HG03280 (cell line): ENCODE results near the gene SPAG9.
"Not testable (repeated sequence)": the region's sequence is repeated elsewhere in the genome, so short reads cannot be mapped to it uniquely, and the experiment has no call there.

Source experiments
- ATAC-seq: cut with Tn5 transposase; IDR thresholded peaks from one replicate; pipeline ENCODE4 v1.9.1; 2021; ENCODE audit warnings: mild to moderate bottlenecking, moderate library complexity; ENCODE audit not compliant: unreplicated experiment

SPAG9 gene

GRCh38 chr17:51087072-51087757, 33.5 kb downstream of the SPAG9 start:
- ATAC-seq = no peak

GRCh38 chr17:51085150-51085805, 35.4 kb downstream of the SPAG9 start:
- no peak for ATAC-seq

DNA sequence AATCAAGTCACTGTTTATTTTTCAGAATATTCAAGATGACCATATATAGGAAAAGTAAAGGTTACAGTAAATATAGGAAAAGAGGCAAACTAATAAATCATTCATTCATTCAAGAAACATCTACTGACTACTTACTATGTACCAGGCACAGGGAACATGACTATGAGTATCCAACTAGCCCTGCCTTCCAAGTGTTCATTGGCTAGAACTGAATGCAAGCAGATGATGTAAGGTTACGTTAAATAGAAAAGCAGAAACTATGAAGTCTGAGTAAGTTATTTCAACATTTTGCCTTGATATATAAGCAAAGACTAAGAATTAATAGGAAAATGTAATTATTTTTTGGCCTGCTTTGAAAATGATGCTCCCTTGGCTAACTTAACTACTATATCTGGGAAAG, 36.7 kb downstream of the SPAG9 start:
- no peak for ATAC-seq

DNA sequence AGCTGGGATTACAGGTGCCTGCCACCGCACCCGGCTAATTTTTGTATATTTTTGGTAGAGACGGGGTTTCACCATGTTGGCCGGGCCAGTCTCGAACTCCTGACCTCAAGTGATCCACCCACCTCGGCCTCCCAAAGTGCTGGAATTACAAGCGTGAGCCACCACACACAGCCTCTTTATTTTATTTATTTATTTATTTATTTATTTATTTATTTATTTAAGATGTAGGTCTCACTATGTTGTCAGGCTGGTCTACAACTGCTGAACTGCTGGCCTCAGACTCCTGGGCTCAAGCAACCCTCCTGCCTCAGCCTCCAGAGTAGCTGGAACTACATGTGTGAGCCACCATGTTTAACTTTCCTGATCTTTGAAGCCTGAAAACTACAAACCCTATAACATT, 37.3 kb downstream of the SPAG9 start:
- ATAC-seq = not testable (repeated sequence)

DNA sequence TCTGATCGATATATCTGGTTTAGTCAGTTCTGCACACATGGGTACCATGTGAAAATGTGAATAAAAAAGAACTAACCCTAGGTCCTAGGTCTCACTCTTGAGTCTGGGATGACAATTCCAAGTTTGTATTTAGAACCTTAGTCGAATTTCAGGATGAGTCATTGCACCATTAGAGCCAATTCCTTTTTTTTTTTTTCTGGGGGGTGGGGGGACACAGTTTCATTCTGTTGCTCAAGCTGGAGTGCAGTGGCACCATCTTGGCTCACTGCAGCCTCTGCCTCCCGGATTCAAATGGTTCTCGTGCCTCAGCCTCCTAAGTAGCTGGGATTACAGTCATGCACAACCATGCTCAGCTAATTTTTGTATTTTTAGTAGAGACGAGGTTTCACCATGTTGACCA, 41.6 kb downstream of the SPAG9 start:
- ATAC-seq = no peak

- ATAC-seq = no peak
Measured at GRCh38 chr17:51078009-51078592, 42.6 kb downstream of the SPAG9 start.

GRCh38 chr17:51076821-51077220, 43.8 kb downstream of the SPAG9 start:
- ATAC-seq = no peak

DNA sequence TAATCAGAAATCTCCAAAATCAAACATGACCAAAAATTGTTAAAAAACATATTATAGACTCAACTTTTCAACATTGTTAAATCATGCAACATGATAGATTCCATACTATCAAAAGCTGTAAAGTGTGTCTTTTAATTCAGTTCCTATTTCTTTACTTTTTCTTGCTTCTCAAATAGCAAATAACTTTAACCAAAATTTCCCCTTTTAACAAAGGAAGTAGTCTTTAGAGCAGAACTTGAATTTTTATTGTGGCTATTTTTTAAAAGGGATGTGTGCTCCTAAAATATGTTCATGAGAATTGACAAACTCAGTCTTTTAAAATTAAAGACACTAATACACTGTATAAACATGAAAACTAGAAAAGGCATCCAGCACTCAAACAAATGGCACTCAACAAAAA, 49.1 kb downstream of the SPAG9 start:
- no peak for ATAC-seq

DNA sequence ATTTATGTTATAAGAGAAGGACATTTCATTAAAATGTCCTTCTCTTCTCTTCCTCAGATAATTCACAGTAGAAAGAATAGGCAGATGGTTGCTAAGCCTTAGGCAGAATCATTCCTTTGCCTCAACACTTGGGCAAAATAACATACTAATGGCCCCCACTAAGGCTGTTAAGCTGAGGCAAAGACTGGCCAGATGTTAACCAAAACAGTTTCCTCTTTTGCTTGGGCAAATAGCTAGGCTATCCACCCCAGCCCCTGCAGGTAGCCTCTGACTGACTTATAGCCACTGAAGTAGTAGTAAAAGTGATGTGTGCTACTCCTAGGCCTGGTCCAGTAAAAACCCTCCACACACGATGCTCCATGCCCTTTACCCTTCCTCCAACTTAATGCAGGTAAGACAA, 55.2 kb downstream of the SPAG9 start:
- no peak for ATAC-seq

GRCh38 chr17:51064061-51064735, 56.5 kb downstream of the SPAG9 start:
- ATAC-seq = no peak

DNA sequence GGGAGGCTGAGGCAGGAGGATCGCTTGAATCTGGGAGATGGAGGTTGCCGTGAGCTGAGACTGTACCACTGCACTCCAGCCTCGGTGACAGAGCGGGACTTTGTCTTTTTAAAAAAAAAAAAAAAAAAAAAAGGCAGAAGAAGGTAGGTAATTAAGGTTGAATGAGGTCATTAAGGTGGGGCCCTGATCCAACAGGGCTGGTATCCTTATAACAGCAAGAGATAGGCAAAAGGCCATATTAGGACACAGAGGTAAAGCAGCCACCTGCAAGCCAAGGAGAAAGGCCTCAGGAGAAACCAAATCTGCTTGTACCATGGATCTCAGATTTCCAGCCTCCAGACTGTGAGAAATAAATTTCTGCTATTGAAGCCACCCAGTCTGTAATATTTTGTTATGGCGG, 60.3 kb downstream of the SPAG9 start:
- no peak for ATAC-seq

DNA sequence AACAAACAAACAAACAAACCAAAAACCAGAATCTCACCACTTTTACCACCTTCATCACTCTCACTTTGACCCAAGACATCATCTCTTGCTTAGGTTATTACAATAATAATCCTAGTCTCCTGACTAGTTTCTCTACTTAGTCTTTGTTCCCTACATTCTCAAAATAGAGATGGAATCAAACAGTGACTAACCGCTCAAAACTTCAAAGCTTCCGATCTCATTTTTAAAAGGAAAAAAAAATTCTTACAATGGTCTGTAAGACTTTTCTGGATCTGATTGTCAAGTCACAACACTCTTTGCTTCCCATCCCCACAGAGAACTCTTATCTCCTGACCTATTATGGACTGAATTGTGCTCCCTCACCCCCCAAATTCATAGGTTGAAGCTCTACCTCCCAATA, 60.9 kb downstream of the SPAG9 start:
- no peak for ATAC-seq

GRCh38 chr17:51057534-51057933, 63.1 kb downstream of the SPAG9 start:
- no peak for ATAC-seq

- no peak for ATAC-seq
Measured at GRCh38 chr17:51056813-51057510, 63.7 kb downstream of the SPAG9 start.

DNA sequence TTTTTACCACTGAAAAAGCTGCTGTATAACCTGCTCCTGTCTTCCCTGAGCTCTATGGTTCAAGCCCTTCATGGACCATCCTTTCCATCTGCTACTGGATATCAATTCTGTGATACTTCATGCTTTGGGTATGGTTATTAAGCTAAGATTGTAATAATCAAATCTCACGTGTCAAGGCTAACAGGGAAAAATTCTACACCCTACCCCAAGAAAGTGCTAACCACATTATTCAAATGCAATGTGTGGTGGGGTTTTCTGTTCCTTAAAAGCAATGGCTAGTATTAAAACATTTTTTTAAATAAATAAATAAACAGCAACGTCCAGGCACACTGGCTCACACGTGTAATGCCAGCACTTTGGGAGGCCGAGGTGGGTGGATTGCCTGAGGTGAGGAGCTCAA, 65.9 kb downstream of the SPAG9 start:
- ATAC-seq = no peak

DNA sequence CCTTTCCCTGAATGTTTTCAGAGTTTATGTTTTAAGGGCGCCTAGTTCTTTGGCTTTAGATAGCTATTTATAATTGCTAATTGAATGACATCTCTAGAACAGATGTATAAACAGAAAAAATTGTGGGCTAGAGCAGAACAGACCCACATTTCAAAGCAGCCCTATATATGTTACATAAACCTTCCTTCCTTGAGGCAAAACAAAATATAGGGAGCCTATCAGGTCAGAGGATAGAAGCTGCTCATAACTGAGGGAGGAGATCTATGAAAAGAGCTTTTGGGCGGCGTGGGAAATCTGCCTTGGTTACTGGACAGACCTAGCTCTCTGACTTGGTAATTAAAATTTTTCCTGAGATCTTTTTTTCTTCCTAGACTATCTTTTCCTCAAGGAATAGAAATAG, 68.4 kb downstream of the SPAG9 start:
- no peak for ATAC-seq

GRCh38 chr17:51050291-51051033, 70.2 kb downstream of the SPAG9 start:
- peak; percentile 88 for ATAC-seq

DNA sequence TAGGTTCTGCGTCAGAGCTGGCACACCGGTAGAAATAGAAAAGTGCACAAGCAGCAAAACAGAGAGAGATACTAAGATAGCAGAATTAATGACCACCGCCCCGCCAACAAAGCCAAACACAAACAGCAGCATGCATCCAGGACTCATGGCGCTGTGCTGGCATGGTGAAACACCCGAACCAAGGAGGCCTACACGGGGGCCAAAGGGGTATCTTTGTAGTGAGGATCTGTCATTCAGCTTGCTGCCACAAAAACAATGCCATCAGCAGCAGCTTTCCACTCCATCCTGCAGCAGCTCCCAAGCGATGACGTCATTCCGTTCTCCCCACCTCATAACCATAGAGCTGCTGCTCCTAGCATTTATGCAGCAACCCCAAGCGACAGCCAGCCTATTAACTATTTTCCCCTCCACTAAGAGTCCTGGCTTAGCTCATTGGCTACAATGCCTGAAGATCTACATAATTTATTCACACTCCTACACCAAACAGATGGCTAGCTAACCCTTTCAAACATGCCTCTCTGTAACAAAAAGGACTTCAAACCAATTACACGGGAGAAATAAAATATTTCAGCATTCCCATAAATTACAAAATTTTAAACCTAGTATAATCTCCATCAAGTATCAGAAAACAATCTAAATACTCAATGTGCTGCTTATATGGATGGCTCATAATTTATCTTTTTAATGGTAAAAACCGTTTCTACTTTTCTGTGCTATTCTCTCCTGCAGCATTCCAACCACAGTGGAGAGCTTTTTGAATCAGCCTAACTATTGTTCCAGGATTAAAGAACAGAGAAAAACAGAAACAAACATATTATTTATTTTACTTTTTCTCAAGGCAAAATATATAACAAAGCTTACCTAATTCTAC, 73.9 kb downstream of the SPAG9 start:
- no peak for ATAC-seq

- ATAC-seq = no peak
Measured at GRCh38 chr17:51046046-51046445, 74.6 kb downstream of the SPAG9 start.

- ATAC-seq = no peak
Measured at GRCh38 chr17:51045621-51046020, 75.0 kb downstream of the SPAG9 start.
